ENCODE results near the gene TNS2. TPM values are rescaled to one million over a fixed set of nuclear protein-coding genes. Genes with fewer than 3 reads are reported as not detected.

TNS2 gene
- total RNA-seq, 2 experiments from 2014 or later = 2.3 to 3.0 TPM

GRCh38 chr12:53004582-53004981 lies 45.3 kb upstream of the TNS2 start:
- H3K9me3 ChIP-seq (ENCODE audit: control insufficient read depth in 1 of 2, insufficient read depth in 1 of 2, low read length in 2 of 2) = no peaks in the 10 kb centered on the region
- ChIA-PET CTCF (no interaction called here), POLR2A (no interaction called here)
- H3K27me3 Mint-ChIP-seq = no peaks in the 10 kb centered on the region
- peaks cover 14% of the 10 kb centered on the region for H3K36me3 ChIP-seq (ENCODE audit: insufficient read depth, low read length)
- intact Hi-C loops (cut with DNase I, micrococcal nuclease) = loop anchor here in 1 of 2 experiments (10.0 kb wide), 2 partner anchors 450 to 980 kb away; partner anchors contain the start of gene PCBP2
- H3K9me3 Mint-ChIP-seq = no peaks in the 10 kb centered on the region
- H3K27ac Mint-ChIP-seq = peak overlapping the region; percentile 99
- no peak overlapping the region for H3K4me3 ChIP-seq (ENCODE audit: low read length)
- H3K27me3 ChIP-seq (ENCODE audit: control insufficient read depth in 1 of 2, insufficient read depth in 2 of 2, low read length in 2 of 2) = no peaks in the 10 kb centered on the region
- peaks cover 43% of the 10 kb centered on the region for H3K4me1 Mint-ChIP-seq (ENCODE audit: low read depth)
- peaks cover 25% of the 10 kb centered on the region for H3K36me3 Mint-ChIP-seq (ENCODE audit: low read depth)
- ATAC-seq (ENCODE audit: poor library complexity) (no peak), DNase-seq (no peak)
- H3K27ac ChIP-seq (ENCODE audit: low read depth in 1 of 2, low read length in 2 of 2) = no peak overlapping the region
- TF ChIP-seq CTCF (IDR thresholded peaks at IDR 0.05) = no peak
- peak overlapping the region; percentile 62 for H3K4me3 Mint-ChIP-seq
- peaks cover 37% of the 10 kb centered on the region for H3K4me1 ChIP-seq (ENCODE audit: insufficient read depth, low read length)

GRCh38 chr12:53005215-53005985 lies 44.5 kb upstream of the TNS2 start:
- no peaks in the 10 kb centered on the region for H3K9me3 Mint-ChIP-seq
- peak in 4 of 14 experiments; percentile 3 to 41 (median 22) for DNase-seq
- Histone ChIP-seq H3K27me3 (ENCODE audit: control insufficient read depth in 1 of 2, insufficient read depth in 2 of 2, low read length in 2 of 2) (no peaks in the 10 kb centered on the region), H3K4me3 (ENCODE audit: low read length) (peak overlapping the region; percentile 100), H3K9me3 (ENCODE audit: control insufficient read depth in 1 of 2, insufficient read depth in 1 of 2, low read length in 2 of 2) (no peaks in the 10 kb centered on the region), H3K36me3 (ENCODE audit: insufficient read depth, low read length) (peaks cover 17% of the 10 kb centered on the region), H3K4me1 (ENCODE audit: insufficient read depth, low read length) (peaks cover 42% of the 10 kb centered on the region), H3K27ac (ENCODE audit: low read depth in 1 of 2, low read length in 2 of 2) (peak overlapping the region; percentile 90 to 97)
- intact Hi-C loops (cut with DNase I, micrococcal nuclease) = loop anchor here in 1 of 2 experiments (5.0 to 10.0 kb wide), 5 partner anchors 42 to 981 kb away; partner anchors contain the start of genes CALCOCO1, MYG1, PCBP2 and PFDN5
- peak overlapping the region; percentile 99 for H3K27ac Mint-ChIP-seq
- POLR2A ChIA-PET = interaction anchor here (0.6 to 1.8 kb wide), 33 partner anchors 11 to 1923 kb away, joined by 3 to 20 read pairs (median 4); partner anchors contain the start of genes AAAS, ATG101, COPZ1 and CSAD
- H3K4me3 Mint-ChIP-seq = peak overlapping the region; percentile 99
- peaks cover 33% of the 10 kb centered on the region for H3K36me3 Mint-ChIP-seq (ENCODE audit: low read depth)
- ATAC-seq (ENCODE audit: poor library complexity) = no peak
- H3K27me3 Mint-ChIP-seq = no peaks in the 10 kb centered on the region
- peaks cover 51% of the 10 kb centered on the region for H3K4me1 Mint-ChIP-seq (ENCODE audit: low read depth)
- TF ChIP-seq CTCF (IDR thresholded peaks at IDR 0.05) = no peak
- CTCF ChIA-PET = interaction anchor here (0.7 to 1.4 kb wide), 5 partner anchors 42 to 980 kb away, joined by 3 to 4 read pairs (median 3); no protein-coding TSS in a partner anchor

GRCh38 chr12:53005986-53006809 lies 43.7 kb upstream of the TNS2 start, which contains the start of gene EIF4B:
EIF4B (plus strand) TSS chr12:53006456; CDS start chr12:53006484, 28 bp downstream.
- POLR2A ChIA-PET = interaction anchor here (0.6 to 1.8 kb wide), 33 partner anchors 11 to 1924 kb away, joined by 3 to 20 read pairs (median 4); partner anchors contain the start of genes AAAS, ATG101, COPZ1 and CSAD
- peak within 1 kb of the TSS; percentile 100 for H3K4me3 ChIP-seq (ENCODE audit: low read length)
- Mint-ChIP-seq H3K36me3 (ENCODE audit: low read depth) (peaks cover 38% of the 10 kb centered on the region), H3K27me3 (no peaks in the 10 kb centered on the region), H3K9me3 (no peaks in the 10 kb centered on the region), H3K4me1 (ENCODE audit: low read depth) (peaks cover 57% of the 10 kb centered on the region), H3K4me3 (peak within 1 kb of the TSS; percentile 99), H3K27ac (peak within 1 kb of the TSS; percentile 99)
- H3K27me3 ChIP-seq (ENCODE audit: control insufficient read depth in 1 of 2, insufficient read depth in 2 of 2, low read length in 2 of 2) = no peaks in the 10 kb centered on the region
- H3K9me3 ChIP-seq (ENCODE audit: control insufficient read depth in 1 of 2, insufficient read depth in 1 of 2, low read length in 2 of 2) = no peaks in the 10 kb centered on the region
- ATAC-seq (ENCODE audit: poor library complexity) = peak; percentile 85
- peak within 1 kb of the TSS; percentile 90 to 97 for H3K27ac ChIP-seq (ENCODE audit: low read depth in 1 of 2, low read length in 2 of 2)
- TF ChIP-seq CTCF (IDR thresholded peaks at IDR 0.05) = no peak
- DNase-seq = peak; percentile 98 to 100 (median 99)
- peaks cover 25% of the 10 kb centered on the region for H3K36me3 ChIP-seq (ENCODE audit: insufficient read depth, low read length)
- peaks cover 50% of the 10 kb centered on the region for H3K4me1 ChIP-seq (ENCODE audit: insufficient read depth, low read length)
- CTCF ChIA-PET = interaction anchor here (0.8 to 1.4 kb wide), 5 partner anchors 11 to 981 kb away, joined by 3 to 4 read pairs (median 3); no protein-coding TSS in a partner anchor
- intact Hi-C loops (cut with DNase I, micrococcal nuclease) = loop anchor here in 1 of 2 experiments (5.0 to 10.0 kb wide), 5 partner anchors 41 to 981 kb away; partner anchors contain the start of genes CALCOCO1, MYG1, PCBP2 and PFDN5
